Measurements from ENCODE around the gene POLR1A. TPM values are rescaled to one million over a fixed set of nuclear protein-coding genes. Genes with fewer than 3 reads are reported as not detected.
A peak's percentile ranks its signal among the peaks of the same experiment; 100 is the strongest.

POLR1A gene
- total RNA-seq, 4 donors from 2014 or later, result 20.1 to 31.7 (median 29.4) TPM

DNA sequence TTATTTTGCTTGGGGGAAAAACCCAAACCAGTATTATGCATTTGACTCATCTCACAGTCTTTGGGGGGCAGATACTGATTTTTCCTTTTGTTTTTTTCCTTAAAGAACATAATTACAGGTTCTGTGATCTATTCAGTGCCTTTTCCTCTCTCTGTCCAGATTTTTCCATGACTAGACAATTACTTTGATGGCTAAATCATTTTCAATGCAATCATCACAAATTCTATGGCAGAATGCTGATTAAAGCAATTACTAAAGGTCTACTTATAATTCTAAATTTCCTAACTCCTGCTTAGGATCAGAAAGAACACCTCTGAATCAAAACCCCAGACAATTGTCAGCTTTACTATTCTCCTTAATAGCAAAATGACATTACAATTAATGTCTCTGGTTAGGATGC lies 38.8 kb downstream of the POLR1A start:
- Histone ChIP-seq H3K27ac (peak overlapping the region; percentile 81 to 91 (median 87)), H3K9me3 (no peaks in the 10 kb centered on the region), H3K27me3 (no peaks in the 10 kb centered on the region), H3K36me3 (peaks cover 0 to 42% of the 10 kb centered on the region in 2 donors), H3K4me1 (peaks cover 17 to 31% of the 10 kb centered on the region in 2 donors), H3K4me3 (no peak overlapping the region)
- no peak for TF ChIP-seq CTCF (IDR thresholded peaks at IDR 0.05 in 4 of 5, conservative IDR thresholded peaks at IDR 0.05 in 1 of 5)
- TF ChIP-seq POLR2A (IDR thresholded peaks at IDR 0.05), result no peak
- intact Hi-C loops (cut with DNase I; ENCODE audit: low total_unique reads) (loop anchor here (2.0 to 5.0 kb wide), 2 partner anchors 30 to 325 kb away; no protein-coding TSS in a partner anchor), in situ Hi-C loops (cut with MboI; ENCODE audit: low sequenced_read_pairs in 4 of 4) (no loop called here)
- ATAC-seq (no peak), DNase-seq (no peak)

DNA sequence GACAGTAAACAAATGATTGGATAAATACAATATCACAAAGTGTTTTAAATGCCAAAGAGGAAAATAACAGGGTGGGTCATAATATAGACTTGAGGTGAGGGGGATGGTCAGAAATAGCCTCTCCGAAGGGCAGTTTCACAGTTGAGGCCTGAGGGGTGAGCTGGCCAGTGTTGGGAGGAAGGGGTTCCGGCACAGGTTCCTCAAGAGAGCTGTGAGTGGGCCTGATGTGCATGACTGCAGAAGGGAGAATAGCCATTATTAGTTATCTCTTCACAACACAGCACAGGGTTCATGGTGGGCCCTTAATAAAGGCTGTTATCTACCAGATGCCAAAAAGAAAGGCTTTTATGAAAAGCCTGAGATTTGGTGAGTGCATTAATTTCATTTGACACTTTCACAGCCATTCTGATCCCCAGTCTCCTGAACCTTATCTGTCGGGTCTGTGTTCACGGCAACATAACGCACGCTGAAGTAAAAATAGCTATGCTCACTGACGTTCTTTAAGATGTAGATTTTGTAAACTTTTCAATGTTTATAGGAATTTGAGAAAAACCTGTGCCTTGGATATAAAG lies 39.6 kb downstream of the POLR1A start:
- TF ChIP-seq CTCF (IDR thresholded peaks at IDR 0.05 in 4 of 5, conservative IDR thresholded peaks at IDR 0.05 in 1 of 5) (no peak), POLR2A (IDR thresholded peaks at IDR 0.05) (no peak)
- H3K27ac ChIP-seq, result peak overlapping the region; percentile 81 to 91 (median 87)
- in situ Hi-C loops (cut with MboI; ENCODE audit: low sequenced_read_pairs in 4 of 4) (no loop called here), intact Hi-C loops (cut with DNase I; ENCODE audit: low total_unique reads) (loop anchor here (2.0 to 5.0 kb wide), 2 partner anchors 29 to 324 kb away; no protein-coding TSS in a partner anchor)
- H3K9me3 ChIP-seq, result no peaks in the 10 kb centered on the region
- DNase-seq, result no peak
- H3K4me1 ChIP-seq, result peaks cover 11 to 26% of the 10 kb centered on the region in 2 donors
- no peaks in the 10 kb centered on the region for H3K27me3 ChIP-seq
- no peak overlapping the region for H3K4me3 ChIP-seq
- peaks cover 0 to 48% of the 10 kb centered on the region in 2 donors for H3K36me3 ChIP-seq
- no peak for ATAC-seq

GRCh38 chr2:86065512-86065911 lies 40.2 kb downstream of the POLR1A start:
- Histone ChIP-seq H3K27me3 (no peaks in the 10 kb centered on the region), H3K27ac (peak overlapping the region; percentile 81 to 91 (median 87)), H3K36me3 (peaks cover 0 to 49% of the 10 kb centered on the region in 2 donors), H3K4me1 (peaks cover 11 to 26% of the 10 kb centered on the region in 2 donors), H3K4me3 (no peak overlapping the region), H3K9me3 (no peaks in the 10 kb centered on the region)
- intact Hi-C loops (cut with DNase I; ENCODE audit: low total_unique reads), result loop anchor here (5.0 kb wide), 1 partner anchor 323 kb away; no protein-coding TSS in a partner anchor
- ATAC-seq, result no peak
- no peak for TF ChIP-seq CTCF (IDR thresholded peaks at IDR 0.05 in 4 of 5, conservative IDR thresholded peaks at IDR 0.05 in 1 of 5)
- no peak for TF ChIP-seq POLR2A (IDR thresholded peaks at IDR 0.05)
- DNase-seq, result no peak
- in situ Hi-C loops (cut with MboI; ENCODE audit: low sequenced_read_pairs in 4 of 4), result no loop called here

GRCh38 chr2:86064006-86064405 lies 41.7 kb downstream of the POLR1A start:
- in situ Hi-C loops (cut with MboI; ENCODE audit: low sequenced_read_pairs in 4 of 4) (no loop called here), intact Hi-C loops (cut with DNase I; ENCODE audit: low total_unique reads) (no loop called here)

More at GRCh38 chr2:86064006-86064405, 41.7 kb downstream of the POLR1A start:
- TF ChIP-seq POLR2A (IDR thresholded peaks at IDR 0.05) (no peak), CTCF (IDR thresholded peaks at IDR 0.05 in 4 of 5, conservative IDR thresholded peaks at IDR 0.05 in 1 of 5) (no peak)
- Histone ChIP-seq H3K27me3 (no peaks in the 10 kb centered on the region), H3K4me1 (peaks cover 8 to 16% of the 10 kb centered on the region in 2 donors), H3K36me3 (peaks cover 0 to 36% of the 10 kb centered on the region in 2 donors), H3K27ac (peak overlapping the region in 3 of 4 donors; percentile 10 to 86 (median 25)), H3K4me3 (no peak overlapping the region), H3K9me3 (no peaks in the 10 kb centered on the region)
- DNase-seq (no peak), ATAC-seq (no peak)

Data from gastrocnemius medialis (tissue), 4 donors.